HG03378 (cell line): ENCODE measurements around the gene MAP3K9.

Experiments
- ATAC-seq: cut with Tn5 transposase; IDR thresholded peaks from one replicate; pipeline ENCODE4 v1.9.1; 2021; ENCODE audit warnings: mild to moderate bottlenecking, moderate library complexity; ENCODE audit not compliant: unreplicated experiment

Gene MAP3K9

DNA sequence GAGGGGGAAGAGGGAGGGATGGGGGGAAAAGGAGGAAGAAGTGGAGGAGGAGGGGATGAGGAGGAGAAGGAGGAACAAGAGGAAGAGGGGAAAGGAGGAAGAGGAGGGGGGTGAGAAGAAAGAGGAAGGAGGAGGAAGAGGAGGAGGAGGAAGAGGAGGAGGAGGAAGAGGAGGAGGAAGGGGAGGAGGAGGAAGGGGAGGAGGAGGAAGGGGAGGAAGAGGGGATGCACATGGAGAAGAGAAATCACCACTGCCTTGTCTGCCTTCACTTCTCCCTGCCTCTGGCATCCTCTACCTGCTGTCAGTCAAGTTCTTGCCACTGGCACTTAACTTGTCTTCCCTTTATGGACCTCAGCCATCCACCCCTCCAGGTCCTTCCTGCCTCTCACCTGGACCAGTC, 107.7 kb downstream of the MAP3K9 start:
- no peak for ATAC-seq

- no peak for ATAC-seq
Measured at GRCh38 chr14:70700955-70701585, 108.2 kb downstream of the MAP3K9 start.

DNA sequence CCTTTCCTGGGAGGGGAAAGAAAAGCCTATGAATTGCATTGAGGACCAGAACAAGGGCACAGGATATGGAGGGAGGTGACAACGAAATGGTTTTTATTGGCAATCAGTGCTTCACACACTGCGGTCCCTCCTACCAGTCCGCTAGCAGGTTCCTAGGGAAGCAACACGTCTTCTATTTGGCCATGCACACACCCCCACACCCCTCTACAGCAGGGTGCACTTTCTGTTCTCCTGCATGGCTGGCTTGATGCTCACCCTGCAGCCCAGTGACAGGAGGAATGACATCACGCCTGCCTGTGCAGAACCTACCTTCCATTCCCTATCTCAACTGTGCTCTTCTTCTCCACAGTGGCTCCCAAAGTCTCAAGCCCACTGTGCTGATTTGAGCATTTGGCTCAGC, 109.7 kb downstream of the MAP3K9 start:
- no peak for ATAC-seq

- ATAC-seq = no peak
Measured at GRCh38 chr14:70698288-70698687, 111.0 kb downstream of the MAP3K9 start.

DNA sequence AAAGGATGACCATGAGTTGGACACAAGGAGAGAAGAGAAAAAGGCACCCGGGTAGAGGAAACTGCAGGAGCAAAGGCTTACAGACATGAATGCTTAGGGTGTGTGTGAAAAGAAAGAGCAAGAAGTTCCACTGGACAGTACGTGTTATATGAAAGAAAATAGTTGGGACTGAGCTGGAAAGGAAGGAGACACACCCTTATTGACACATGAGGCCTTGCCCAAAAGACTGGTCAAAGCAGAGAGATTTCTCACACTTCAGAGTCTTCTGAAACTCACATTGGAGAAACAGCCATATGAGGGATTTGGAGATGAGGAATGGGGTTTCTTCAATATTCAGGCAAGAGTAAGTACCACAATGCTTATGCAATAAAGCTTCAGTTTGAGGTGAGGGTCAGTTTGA, 111.6 kb downstream of the MAP3K9 start:
- ATAC-seq = no peak

GRCh38 chr14:70696026-70696425, 113.3 kb downstream of the MAP3K9 start:
- ATAC-seq = no peak

GRCh38 chr14:70692210-70692609, 117.1 kb downstream of the MAP3K9 start:
- no peak for ATAC-seq

- no peak for ATAC-seq
Measured at GRCh38 chr14:70685474-70686197, 123.7 kb downstream of the MAP3K9 start.

- no peak for ATAC-seq
Measured at GRCh38 chr14:70683983-70684382, 125.3 kb downstream of the MAP3K9 start.

- no peak for ATAC-seq
Measured at GRCh38 chr14:70680748-70681147, 128.6 kb downstream of the MAP3K9 start.

GRCh38 chr14:70677341-70677740, 132.0 kb downstream of the MAP3K9 start:
- ATAC-seq = no peak
